GDM1 (cell line): ENCODE results near the gene BFSP1.

Experiments
- DNase-seq: peaks from one replicate; lab custom pipeline; 2025; lab: John Stamatoyannopoulos, UW

Gene BFSP1

GRCh38 chr20:17465236-17465635, 65.9 kb downstream of the BFSP1 start:
- no peak for DNase-seq

GRCh38 chr20:17463711-17464110, 67.5 kb downstream of the BFSP1 start:
- DNase-seq, result no peak

- no peak for DNase-seq
Observed at GRCh38 chr20:17461941-17462340, 69.2 kb downstream of the BFSP1 start.

DNA sequence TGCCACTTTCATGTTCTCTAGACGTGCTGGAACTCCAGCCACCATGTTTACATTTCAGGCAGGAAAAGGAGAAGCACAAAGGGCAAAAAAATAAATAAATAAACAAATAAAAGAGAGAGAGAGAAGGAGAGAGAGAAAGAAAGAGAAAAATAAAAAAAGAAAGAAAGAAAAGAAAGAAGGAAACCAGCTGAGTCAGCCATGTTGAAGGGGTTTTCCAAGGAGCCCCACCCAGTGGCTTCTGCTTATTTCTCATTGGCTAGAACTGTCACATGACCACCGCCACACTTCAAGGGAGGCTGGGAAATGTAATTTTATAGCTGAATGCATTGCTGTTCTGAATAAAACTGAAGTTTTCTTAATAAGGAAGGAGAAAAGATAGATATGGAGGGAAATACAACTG, 71.1 kb downstream of the BFSP1 start:
- no peak for DNase-seq

DNA sequence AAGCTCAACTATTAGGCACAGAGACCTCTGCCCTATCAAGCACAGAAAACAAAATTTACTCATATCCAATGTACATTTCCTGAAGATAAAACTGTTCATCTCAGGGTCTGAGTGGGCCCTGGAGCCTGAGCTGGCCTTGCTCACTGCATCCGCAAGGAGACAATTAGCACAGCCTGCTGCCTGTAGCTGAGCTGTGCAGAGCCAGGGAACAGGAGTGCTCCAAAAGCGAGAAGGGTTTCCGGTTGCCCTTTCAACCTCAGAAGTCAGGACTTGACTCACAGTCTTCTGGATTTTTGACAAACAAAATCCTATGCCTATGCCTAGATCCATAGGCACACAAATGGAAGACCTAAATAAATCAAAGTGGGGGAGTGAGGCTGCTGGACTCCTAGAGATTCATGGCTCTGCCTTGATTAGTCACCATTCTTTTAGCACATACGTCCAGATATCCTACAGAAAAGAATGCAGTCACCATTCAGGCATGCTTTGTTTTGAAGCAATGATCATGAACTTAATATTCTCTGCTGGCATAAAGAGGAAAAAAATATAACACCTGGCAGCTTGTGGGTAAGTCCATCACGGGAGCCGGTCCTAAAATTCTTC, 73.5 kb downstream of the BFSP1 start:
- no peak for DNase-seq

DNA sequence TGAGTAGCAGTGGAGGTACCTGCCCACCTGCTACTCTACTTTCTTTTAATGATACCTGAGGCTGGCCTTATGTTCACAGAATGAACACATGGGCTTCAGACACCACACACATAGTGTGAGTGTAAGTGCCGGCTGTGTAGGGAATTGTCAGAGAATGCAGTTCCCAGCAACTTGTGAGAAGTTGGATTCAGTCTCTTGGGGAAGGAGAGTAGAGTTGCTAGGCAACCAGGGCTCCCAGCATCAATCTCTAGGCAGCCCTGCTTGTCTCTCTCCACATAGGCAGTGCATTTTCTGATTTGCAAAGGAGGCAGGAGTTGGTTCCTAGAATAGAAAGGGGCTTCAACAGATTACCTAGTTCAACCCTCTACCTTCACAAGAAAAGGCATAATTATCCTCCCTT, 74.1 kb downstream of the BFSP1 start:
- DNase-seq, result no peak

- DNase-seq, result no peak
Observed at GRCh38 chr20:17456279-17456678, 74.9 kb downstream of the BFSP1 start.

DNA sequence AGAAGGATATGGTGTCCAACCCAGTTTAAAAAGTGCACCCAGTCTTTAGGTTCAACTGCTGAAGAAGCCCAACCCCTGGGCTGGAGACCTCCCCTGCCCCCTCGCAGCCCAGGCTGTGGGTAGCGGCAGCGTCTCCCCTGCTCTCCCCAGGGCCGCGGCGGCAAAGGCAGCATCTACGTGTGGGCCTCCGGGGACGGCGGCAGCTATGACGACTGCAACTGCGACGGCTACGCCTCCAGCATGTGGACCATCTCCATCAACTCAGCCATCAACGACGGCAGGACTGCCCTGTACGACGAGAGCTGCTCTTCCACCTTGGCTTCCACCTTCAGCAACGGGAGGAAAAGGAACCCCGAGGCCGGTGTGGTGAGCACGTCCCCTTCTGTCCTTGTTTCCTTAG, 77.6 kb downstream of the BFSP1 start:
- no peak for DNase-seq

DNA sequence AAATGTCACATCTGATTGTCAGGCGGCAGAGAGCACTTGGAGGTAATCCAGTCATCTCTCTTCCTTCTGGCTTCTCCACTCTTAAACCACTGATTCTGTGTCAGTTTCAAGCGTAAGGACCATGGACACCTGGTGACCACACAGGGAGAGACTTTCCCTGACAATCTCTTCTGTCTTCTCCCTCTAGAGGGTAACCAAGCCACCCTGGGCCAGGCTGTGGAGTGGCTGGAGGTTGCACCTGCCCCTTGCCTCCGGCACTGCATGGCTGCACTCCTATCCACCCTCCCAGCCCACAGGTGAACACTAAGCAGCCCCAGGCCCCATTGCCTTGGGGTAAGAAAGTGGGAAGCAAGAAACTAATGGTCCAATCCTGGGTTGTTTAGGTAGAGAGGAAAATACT, 78.7 kb downstream of the BFSP1 start:
- no peak for DNase-seq

DNA sequence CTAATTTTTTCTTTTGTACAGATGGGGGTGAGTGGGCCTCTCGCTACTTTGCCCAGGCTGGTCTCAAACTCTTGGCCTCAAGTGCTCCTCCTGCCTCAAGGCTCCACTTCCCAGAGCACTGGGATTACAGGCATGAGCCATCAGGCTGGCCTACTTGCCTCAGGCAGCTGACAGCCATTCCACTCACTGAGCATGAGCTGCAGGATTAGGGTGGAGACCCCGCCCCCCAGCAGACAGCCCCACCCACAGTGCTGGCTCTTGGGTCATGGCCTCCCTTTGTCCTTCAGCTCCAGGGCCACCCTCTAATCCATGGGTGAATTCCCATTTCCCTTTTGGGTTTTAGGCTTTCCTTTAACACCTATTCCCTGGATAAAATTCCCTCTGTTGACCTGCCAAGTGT, 82.1 kb downstream of the BFSP1 start:
- DNase-seq, result no peak

- no peak for DNase-seq
Observed at GRCh38 chr20:17448071-17448470, 83.1 kb downstream of the BFSP1 start.

- no peak for DNase-seq
Observed at GRCh38 chr20:17446171-17446570, 85.0 kb downstream of the BFSP1 start.

GRCh38 chr20:17445543-17445942, 85.6 kb downstream of the BFSP1 start:
- no peak for DNase-seq

GRCh38 chr20:17444091-17444490, 87.1 kb downstream of the BFSP1 start:
- DNase-seq, result no peak
